Measurements from ENCODE around the gene FARSB.
"Not testable (repeated sequence)": the region's sequence is repeated elsewhere in the genome, so short reads cannot be mapped to it uniquely, and the experiment has no call there.

Gene FARSB

DNA sequence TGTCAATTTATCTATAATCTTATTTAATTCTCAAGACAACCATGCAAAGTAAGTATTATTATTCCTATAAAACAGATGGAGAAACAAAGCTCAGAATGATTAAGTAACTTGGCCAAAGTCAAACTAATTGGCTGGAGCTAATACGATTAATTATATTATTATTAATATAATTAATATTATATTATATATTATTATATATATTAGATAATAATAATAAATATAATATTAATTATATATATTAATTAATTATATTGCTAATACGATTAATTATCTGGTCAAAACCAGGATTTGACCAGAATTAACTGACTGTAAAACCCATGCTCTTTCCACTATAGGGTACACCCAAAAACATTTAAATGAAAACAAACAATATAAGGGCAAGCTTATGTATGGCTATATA, 52.4 kb downstream of the FARSB start:
- DNase-seq = no peak

- no peak for DNase-seq
Observed at GRCh38 chr2:222598611-222599010, 57.3 kb downstream of the FARSB start.

DNA sequence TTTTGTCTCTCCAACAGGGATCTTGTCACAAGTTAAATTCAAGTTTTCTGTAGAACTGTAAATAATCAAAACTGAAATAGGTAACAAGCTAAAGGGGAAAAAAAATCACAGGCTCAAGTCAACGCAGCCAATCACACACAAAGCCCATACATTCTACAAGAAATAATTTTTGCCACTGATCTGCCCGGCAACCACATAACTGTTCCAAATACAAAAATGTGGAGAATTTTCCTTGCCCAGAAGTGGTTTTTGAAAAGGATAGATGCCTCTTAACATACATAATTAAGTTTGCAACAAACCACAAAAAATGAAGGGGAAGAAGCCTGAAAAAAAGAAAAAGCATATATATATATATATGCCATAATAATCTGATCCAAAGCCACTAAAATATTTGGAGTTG, 60.3 kb downstream of the FARSB start:
- no peak for DNase-seq

DNA sequence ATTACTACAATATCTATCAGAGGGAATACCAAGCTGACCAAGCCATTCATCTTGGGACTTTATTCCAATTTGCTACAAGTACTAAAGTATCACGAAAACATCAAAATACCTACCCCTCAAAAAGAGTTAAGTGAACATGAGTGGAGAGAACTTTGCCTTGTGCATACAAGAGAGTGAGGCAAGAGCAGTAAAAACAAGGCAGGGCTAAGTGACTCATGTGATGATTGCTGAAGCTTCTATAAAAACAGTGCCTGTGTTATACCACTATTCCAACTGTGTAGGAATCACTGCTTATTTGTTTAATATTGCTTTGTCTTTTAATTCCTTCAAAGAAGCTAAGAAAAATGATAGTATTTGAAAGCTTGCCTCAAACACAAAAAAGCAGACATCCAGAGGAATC, 61.2 kb downstream of the FARSB start:
- no peak for DNase-seq

DNA sequence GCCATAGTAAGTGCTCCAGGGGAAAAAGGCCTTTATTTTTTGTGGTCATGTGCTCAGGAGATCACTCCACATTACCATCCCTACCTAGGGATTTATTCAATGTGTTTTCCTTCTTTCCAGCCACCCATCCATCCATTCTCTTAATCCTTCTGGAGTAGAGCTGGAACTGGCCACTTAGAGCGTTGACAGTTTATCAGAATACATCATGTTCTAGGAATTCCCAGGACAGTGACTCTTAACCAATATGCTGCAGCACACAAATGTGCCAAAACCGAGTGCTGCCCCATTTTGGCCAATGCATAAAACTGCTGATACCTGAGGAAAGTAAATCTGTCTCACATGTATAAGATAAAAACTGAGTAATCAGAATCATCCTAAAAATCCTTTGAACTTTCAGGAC, 63.7 kb downstream of the FARSB start:
- no peak for DNase-seq

DNA sequence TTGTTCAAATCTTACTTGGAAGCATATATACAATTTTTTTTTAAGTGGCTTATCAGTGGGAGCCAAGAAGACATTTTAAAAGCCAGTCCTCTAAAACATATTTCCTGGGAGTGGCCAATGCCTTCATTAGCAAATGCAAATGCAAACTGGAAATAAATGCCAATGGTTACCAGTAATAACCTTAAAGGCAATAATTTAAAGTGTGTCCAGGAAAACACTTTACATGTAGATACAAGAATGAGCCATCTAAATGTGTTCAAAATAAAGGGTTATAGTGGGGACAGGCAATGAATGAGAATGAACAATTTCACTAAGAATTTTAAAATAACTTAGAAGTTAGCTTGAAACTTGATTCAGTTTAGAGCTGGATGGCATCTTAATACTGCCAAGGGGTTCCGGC, 64.2 kb downstream of the FARSB start:
- no peak for DNase-seq

GRCh38 chr2:222584589-222584988, 71.3 kb downstream of the FARSB start:
- not testable (repeated sequence) for DNase-seq

- no peak for DNase-seq
Observed at GRCh38 chr2:222582928-222583327, 73.0 kb downstream of the FARSB start.

- DNase-seq = no peak
Observed at GRCh38 chr2:222577341-222577740, 78.6 kb downstream of the FARSB start.

- DNase-seq = no peak
Observed at GRCh38 chr2:222576171-222577081, 79.5 kb downstream of the FARSB start.

DNA sequence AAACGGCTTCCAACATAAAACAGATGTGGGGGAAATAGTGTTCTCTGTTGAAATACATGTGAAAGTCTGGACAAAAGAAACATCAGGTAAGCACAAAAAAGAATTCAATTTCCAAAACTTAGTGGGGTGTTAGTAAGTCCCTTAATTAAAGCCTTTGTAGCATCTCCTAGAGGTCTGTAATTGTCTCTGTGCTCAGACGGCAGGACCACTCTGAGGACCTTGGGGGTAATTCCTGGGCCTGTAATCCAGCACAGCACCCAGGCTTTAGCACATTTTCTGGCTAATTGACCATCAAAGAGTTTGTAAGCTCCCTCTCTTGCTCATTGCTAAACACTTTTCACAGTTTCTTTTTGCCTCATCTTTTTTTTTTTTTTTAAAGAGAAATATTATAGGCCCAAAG, 80.3 kb downstream of the FARSB start:
- no peak for DNase-seq

GRCh38 chr2:222572751-222573174, 83.1 kb downstream of the FARSB start:
- DNase-seq = no peak

DNA sequence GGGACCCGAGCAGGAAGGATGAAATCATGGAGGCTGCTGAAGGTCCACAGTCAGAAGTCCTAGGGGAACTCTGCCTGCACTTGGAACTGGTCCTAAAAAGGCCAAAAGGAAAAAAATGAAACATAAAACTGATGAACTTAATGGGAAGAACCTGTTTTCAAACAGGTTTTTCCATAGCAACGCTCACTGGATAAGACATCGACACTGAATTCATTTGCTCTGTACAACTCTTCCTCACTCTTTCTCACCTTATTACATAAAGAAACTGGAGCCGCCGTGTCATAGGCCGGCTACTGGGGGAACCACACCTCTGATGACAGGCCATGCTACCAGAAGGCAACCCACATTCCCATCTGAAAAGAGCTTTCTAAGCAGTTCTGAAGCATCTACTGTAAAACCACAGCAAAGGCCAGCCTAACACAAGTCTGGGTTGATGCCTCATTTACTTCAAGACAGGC, 83.6 kb downstream of the FARSB start:
- no peak for DNase-seq

DNA sequence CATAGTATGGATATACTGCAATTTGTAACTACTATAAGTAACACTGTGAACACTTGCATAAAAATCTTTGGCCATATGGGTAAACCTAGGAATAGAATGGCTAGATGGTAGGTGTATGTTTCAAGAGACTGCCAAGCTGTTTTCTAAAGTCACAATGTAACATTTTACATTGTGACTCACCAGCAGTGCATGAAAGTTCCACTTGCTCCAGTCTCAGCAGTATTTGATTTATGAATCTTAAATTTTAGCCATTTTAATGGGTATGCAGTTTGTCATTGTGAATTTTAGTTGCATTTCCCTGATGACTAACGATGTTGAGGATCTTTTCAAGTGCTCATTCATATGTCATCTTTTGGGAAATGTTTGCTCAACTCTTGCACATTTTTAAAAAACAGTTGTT, 86.1 kb downstream of the FARSB start:
- no peak for DNase-seq

GRCh38 chr2:222568865-222569264, 87.0 kb downstream of the FARSB start:
- DNase-seq = no peak

- DNase-seq = no peak
Observed at GRCh38 chr2:222566229-222566628, 89.7 kb downstream of the FARSB start.

DNA sequence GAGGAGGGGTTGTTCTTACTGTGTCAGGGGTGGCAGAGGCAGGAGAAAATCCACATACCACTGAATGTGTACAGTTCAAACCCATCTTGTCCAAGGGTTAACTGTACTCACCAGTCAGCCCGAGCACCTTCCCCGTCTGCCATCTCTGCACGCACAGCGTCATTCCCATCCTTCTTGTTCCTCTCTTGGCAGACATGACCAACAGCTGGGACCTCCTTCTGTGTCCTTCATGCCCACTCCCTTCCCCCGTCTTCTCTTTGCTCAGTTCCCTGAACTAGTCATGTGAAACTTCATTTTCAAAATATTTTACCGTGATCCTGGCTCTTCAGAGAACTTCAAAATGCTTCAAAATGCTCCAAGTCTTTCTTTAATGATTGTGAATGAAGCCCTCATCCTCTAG, 92.0 kb downstream of the FARSB start:
- no peak for DNase-seq

GRCh38 chr2:222563106-222563718, 92.7 kb downstream of the FARSB start:
- no peak for DNase-seq

DNA sequence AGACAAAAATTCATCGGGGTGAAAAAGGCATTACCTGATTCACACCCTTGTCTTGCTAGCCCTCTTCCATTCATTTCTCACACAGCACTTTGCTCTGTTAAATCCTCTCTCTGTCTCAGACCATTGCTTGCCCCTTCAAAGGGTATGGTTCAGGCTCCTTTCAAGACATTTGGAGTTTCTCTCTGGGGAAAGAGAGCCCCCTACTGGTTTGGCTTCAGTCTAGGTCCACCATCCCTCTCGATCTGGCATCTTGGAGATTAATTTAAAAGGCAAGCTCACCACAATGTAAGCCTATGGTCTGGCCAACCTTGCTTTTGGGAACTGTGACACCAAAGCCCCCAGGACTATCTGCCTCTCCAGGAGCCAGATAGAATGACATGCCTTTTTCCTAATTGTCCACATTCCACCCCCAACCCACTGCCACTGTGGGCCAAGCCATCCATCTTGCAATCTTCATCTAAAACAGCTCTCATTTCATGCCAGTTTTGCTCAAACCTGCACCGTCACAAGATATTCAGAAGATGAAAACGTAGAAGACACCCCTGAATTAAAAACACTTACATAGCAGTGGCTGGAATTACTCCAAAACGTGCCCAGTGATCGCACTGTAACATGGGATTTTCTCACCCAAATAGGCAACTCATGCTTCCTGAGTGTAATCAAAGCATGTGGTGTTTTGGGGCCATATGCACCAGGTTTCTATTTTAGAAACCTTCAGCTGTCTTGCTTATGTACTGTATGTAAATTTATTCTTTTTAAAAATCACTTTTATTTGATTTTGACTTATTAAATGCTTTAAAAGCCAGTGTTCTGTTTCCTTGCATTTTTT, 93.9 kb downstream of the FARSB start:
- peak; percentile 3 for DNase-seq

GRCh38 chr2:222561151-222561550, 94.7 kb downstream of the FARSB start:
- DNase-seq = no peak

DNA sequence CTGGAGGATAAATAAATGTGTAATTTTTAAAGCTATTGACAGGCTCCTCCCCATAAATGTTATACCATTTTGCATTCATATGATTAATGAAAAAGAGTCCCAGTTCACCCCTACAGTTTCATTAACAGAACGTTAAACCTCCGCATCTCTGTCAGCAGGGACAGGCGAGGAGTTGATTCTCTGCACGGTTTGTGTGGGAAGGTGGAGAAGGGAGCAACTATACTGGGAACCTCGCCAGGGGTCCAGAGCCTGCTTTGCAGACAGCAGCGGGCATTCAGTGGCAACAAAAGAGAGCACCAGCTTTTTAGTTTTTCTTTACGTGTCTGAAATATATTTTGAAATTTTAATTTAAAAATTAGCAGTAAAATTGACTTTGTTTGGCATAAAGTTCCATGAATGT, 101.4 kb downstream of the FARSB start:
- DNase-seq = no peak

GRCh38 chr2:222548992-222549391, 106.9 kb downstream of the FARSB start:
- DNase-seq = no peak

- DNase-seq = no peak
Observed at GRCh38 chr2:222547083-222547482, 108.8 kb downstream of the FARSB start.
